Activated CD8-positive, alpha-beta memory T cell treated with anti-CD3 and anti-CD28 coated beads, Interleukin-2, amount 50 U/mL, for 4 hours (primary cell): ENCODE results near the gene MYO5B.

Experiments
- DNase-seq: peaks from one replicate; pipeline ENCODE4 v3.0.0-alpha.2; 2020

The MYO5B gene

DNA sequence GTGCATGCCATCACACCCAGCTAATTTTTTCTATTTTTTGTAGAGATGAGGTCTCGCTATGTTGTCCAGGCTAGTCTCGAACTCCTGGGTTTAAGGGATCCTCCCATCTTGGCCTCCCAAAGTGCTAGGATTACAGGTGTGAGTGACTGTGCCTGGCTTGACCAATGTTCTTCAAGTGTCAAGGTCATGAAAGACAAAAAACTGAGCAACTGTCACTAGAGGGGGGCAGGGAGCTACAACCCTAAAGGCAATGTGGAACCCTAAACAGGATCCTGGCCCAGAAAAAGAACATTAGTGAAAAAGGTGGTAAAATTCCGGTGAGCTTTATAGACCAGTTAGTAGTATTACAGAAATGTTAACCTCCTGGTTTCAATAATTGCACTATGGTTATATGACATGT, 7.3 kb downstream of the MYO5B start:
- DNase-seq, result no peak

DNA sequence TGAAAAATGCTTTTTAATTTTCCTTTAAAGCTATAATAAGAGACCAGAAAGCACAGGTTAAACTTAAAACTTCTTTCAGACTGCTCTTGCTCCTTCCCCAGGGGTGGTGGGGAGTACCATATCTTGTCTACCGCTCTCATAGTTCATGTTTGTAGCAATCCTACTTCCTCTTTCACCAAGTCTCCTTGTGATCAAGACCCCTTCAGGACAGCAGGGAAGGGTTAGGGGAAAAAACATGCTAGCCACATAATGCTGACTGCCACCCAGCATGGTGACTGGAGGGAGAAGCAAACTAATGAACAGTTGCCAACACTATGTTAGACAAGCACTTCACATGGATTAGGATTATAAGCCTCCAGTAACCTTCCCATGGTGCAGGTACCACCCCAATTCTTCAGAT, 8.6 kb downstream of the MYO5B start:
- DNase-seq, result no peak

- DNase-seq, result no peak
These were observed 11.4 kb downstream of the MYO5B start for GRCh38 chr18:50183556-50183955.

DNA sequence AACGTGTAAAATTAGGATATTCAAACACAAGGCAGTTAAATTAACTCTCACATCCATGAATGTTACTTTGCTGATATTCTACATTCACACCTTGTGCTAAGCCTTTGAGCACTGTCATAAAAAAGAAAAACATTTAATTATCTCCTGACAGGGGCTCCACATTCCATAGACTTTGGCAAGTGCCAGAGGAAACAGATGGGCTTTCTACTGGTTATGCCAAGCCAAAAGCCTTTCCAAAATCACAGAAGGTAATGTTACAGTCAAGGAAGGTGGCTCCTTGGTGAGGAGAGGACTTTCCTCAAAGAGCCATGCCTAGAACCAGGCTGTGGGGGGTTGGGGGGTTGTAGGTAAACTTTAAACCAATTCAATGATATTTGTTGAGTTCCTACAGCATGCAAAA, 12.4 kb downstream of the MYO5B start:
- no peak for DNase-seq

GRCh38 chr18:50181590-50181989, 13.4 kb downstream of the MYO5B start:
- DNase-seq, result no peak

DNA sequence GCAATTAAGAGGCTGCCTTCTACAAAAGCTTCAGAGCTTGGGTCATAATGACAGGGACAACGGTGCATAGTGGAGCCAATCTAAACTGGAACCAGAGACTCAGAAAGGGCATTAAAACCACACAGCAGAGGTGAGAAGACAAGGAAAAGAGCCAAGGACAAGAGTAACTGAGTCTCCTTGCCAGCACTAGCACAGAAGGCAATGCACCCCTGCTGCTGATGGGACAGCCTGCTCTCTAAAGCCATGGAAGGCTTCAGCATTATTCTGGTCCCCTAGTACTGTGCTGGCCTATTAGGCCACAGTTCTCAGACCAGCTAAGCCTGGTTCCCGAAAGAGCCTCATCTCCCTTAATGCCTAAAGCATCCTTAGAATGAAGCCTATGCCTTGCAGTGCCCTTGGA, 15.5 kb downstream of the MYO5B start:
- DNase-seq, result no peak

DNA sequence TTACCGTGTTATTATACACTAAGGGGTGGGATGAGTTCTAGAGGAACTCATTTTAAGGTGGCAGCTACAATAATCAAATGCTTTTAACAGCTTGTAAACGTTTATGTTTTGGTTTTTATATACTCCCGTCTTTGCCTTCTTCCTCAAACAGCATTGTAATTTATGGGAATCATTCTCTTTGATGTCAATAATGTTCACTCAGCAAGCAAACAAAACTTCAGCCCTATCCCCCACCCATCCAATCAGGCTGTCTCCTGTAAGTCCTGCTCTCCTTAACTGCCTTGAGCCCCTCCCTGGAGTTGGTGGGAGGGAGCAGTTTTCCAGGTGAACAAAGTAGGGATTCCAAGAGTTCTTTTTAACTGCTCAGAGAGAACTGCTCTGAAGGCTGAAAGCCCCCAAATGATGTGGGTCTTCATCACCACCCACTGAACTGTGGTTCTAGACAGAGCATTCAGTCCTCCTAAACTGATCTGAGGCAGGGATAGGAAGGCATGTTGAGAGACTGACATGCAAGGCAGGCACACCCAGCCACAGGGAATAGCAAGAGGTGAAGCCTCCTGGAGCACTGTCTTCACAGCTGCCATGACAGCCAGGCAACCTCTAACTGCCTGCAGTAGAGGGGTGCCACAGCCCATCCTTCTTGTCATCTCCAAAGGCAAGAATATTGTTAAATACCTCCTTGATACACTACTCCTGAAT, 17.5 kb downstream of the MYO5B start:
- no peak for DNase-seq

GRCh38 chr18:50172367-50172766, 22.6 kb downstream of the MYO5B start:
- DNase-seq, result no peak

DNA sequence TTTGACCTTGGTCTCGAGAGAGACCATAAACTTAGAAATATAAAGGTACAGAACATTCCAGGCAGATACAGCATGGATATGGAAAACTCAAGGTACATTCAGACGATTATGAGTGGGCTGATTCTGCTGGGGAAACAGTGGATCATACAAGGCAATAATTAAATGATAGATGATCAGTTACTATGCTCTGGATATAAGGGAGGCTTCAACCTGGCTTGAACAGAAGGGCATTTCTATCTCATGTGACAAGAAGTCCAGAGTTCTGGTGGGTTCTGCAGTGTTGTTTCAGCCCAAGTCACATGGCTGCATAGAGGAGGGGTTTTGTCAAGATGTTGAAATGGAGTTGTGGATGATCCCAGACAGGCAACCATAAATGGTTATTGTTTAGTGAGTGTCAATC, 23.5 kb downstream of the MYO5B start:
- DNase-seq, result no peak

GRCh38 chr18:50170004-50170403, 24.9 kb downstream of the MYO5B start:
- no peak for DNase-seq

- no peak for DNase-seq
These were observed 25.8 kb downstream of the MYO5B start for GRCh38 chr18:50169149-50169548.

DNA sequence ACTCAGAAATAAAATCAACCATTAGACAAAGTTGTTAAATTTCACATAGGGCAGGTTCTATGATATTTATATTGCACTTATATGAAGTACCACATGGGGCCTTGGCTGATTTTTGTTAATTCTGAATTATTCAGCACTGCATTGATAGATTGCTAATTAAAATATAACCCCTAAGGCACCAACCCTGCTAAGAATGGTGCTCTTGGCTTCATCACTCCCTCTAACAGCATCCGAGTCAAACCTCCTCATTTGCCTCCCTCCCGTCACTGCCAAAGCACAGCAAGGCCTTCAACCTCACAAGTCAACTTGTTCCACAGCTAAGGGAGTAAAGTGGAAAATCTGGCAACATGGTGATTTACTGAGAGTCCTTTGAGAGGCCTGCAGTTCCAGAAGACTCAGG, 27.0 kb downstream of the MYO5B start:
- DNase-seq, result no peak

DNA sequence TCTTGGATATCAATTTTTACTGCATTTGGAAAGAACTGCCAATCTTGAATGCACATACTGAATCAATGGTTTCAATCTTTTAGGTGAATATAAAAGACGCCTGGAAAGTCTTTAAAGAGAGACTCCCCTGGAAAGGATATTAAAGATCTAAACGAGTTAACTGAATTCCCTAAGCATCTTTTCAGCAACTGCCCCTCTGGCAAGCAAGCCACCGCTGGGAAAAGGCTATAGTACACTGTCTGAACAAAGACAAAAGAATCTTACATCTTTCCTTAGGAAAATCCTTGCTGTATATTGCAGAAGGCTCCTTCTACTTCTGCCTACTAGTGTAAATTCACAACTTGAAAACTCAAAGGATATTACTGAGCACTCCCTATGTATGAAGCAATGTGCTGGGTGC, 28.0 kb downstream of the MYO5B start:
- DNase-seq, result no peak

- DNase-seq, result no peak
These were observed 31.4 kb downstream of the MYO5B start for GRCh38 chr18:50163505-50163904.

GRCh38 chr18:50162486-50163304, 32.3 kb downstream of the MYO5B start:
- no peak for DNase-seq

DNA sequence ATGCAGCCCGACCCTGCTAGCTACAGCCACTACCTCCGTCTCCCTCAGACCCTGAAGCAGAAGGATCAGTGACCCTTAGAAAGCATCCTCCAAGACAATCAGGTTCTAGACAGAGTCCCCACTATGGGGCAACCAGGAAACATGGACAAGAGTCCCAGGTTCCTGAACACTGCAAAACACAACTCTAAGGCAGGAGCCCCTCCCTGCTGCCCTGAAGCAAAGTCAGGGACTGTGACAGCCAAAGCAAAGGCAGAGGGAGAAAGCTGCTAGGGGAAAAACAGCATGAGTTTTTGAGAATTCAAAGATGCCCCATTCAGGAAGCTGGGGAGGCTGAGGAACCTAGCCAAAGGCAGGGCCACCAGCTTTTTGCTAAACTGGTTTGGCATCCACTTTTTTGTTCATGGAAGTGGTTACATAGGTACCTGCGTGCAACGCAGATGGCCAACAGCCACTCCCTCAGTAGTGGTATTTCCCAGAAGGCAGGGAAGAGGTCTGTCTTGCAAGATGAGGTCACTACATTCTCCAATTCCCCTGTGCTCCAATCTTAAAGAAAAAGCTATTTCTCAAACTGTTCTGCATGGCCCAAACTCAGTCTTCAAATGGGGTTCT, 33.2 kb downstream of the MYO5B start:
- DNase-seq, result no peak

GRCh38 chr18:50159654-50160046, 35.3 kb downstream of the MYO5B start:
- DNase-seq, result no peak

DNA sequence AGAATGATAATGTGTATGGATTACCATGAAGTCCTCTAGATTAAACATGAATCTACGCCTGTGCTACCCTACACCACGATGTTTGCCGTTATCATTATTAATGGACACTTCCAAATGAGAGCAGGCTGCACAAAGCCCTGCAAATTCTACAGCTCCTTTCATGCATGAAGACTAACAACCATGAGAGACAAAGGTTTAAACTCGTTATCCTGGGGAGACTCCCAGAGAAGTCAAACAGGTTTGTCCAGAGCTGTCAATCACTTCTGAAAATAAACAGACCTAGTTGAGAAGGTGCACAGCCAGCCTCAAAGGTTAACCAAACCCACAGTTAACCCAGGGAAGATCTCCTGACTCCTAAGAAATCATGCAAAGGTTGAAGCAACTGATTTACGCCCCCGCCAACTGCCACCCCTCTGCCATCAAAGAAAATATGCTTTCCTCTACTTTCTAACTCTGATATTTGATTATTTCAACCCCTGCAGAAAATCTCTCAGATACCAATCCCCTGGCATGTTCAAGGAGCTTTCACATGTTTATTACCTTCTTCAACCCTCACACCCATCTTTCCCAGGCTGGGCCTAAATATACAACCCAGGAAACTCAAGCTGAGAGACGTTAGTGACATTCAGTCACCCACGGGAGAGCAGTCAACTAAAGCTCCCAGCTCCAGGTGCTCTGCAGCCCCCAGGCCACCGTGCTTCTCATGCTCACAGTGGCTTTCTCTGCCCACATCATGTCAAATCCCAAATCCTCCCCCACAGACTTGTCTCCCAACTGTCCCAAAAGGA, 35.9 kb downstream of the MYO5B start:
- no peak for DNase-seq

DNA sequence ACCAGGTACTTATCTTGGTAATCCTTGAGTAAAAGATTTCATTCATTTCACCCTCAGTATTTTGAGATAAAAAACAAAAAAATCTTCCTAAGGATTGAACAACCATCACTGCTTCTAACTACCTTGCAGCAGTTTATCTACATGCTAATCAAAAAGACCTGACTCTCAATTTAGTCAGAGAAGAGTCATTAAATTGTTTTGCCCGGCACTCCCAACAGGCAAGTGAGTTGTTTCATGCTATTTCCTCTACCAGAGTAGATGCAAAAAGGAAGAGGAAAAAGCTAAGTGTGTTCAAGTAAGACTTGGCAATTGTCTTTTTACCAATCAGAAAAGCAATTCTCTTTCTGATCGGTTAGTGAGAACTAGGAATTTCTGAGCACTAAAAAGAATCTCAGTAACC, 39.5 kb downstream of the MYO5B start:
- no peak for DNase-seq

DNA sequence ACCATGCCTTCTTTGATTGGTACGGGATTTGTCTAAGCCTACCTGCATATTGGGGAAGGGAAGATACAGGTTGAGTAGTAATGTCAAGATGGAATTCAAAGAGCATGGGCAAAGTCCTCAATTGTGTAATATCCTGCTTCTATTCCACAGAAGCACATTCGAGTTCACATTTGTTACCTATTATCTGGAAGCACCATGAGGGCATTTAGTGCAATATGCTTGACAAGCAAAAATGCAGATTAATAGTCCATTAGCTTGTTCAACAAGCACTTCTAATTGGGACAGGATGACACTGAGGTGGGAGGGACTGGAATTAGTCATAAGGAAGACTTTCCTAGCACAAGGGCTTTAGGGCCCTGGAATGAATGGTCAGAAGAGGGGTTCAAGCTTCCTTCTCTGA, 40.5 kb downstream of the MYO5B start:
- DNase-seq, result no peak

DNA sequence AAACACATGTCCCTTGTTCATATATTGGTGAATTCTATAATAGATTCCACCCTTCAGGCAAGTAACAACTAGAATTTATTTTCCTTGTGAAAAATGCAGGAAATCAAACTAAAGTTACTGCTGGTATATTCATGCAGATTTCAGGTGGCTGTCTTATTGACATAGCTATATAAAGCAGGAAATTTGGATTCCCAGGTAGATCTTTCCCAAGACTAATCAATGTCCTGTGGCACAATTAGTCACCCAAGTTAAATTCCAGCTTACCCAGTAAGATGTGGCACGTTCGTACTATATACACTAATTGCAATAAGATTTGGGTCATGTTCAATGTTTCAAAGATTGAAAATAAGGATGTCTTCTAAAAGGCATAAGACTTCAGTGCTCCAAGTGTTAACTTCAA, 42.0 kb downstream of the MYO5B start:
- no peak for DNase-seq

DNA sequence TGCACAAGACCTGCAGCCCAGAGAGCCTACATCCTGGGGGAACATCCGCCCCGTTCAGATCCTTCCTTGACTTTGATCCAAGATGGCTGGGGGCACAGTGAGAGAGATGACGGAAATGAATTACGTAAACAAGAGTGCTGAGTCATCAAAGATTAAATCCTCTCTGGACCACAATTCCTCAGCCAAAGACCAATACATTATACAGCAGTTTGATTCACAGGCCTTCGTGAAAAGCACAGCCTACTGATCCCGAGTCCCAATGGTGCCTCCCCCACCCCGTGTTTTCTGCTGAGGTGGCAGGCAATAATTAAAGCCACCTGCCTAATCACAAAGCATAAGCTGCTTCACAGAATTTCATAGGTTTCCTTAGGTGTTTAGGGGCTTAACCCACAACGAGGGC, 43.0 kb downstream of the MYO5B start:
- no peak for DNase-seq

DNA sequence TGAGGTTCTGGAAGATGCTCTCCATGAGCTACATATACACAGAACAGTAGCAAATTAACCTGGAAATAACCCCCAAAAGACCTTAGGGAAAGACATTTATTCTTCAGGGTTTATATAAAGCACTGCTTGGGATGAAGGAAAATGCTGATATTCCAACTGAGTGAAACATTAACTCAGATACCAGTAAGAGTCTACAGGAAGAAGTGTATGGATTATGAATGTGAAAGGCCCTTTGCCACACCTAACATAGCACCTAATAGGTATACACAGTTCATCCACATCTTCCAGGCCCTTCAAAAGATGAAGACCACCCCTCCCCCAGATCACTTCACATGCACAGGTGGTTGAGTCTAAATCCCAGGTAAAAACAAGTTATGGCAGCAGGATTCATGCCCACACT, 50.4 kb downstream of the MYO5B start:
- no peak for DNase-seq
